GM12865 (cell line): ENCODE measurements around the gene SPEF2.

Experiments used
- DNase-seq: peaks from one replicate; pipeline ENCODE4 v3.0.0; 2010; ENCODE audit warnings: low read depth
- H3K4me3 ChIP-seq: 2 replicates; pipeline ENCODE4 v1.5.1; 2011; ENCODE audit warnings: mild to moderate bottlenecking, low read depth, low read length, control low read depth
- TF ChIP-seq, protein P1 (sequence below): IDR thresholded peaks from 2 replicates; pipeline ENCODE4 v1.5.1; 2011; ENCODE audit warnings: low read length, control low read depth, low read depth, inconsistent platforms; ENCODE audit not compliant: insufficient read depth; ENCODE audit errors: missing control alignments

SPEF2 gene

DNA sequence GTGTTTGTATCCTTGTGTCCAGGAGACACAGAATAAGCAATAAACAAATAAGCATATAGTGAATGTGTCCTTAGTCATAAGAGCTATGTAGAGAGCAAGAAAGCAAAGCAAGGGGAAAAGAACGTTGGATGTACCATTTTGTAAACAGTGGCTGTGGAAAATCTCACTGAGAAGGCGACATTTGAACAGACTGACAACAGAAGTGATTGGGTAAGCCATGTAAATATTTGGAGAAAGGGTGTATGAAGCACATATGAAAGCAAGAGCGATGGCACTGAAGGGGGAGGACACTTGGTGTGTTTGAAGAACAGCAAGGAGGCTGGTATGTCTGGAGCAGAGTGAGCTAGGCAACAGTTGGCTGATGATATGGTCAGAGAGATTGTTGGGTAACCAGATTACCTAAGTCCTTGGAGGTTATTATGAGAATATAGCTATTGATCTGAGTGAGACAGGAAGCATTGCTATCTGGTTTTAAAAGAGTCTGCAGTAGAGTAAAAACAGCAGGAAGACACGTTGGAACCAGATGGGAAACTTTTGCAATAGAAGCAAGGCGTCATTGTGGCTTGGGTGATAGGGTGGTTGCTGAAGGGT is 123.6 kb downstream of the SPEF2 start:
- no peak overlapping the region for H3K4me3 ChIP-seq
- no peak for DNase-seq
- TF ChIP-seq, protein P1, sequence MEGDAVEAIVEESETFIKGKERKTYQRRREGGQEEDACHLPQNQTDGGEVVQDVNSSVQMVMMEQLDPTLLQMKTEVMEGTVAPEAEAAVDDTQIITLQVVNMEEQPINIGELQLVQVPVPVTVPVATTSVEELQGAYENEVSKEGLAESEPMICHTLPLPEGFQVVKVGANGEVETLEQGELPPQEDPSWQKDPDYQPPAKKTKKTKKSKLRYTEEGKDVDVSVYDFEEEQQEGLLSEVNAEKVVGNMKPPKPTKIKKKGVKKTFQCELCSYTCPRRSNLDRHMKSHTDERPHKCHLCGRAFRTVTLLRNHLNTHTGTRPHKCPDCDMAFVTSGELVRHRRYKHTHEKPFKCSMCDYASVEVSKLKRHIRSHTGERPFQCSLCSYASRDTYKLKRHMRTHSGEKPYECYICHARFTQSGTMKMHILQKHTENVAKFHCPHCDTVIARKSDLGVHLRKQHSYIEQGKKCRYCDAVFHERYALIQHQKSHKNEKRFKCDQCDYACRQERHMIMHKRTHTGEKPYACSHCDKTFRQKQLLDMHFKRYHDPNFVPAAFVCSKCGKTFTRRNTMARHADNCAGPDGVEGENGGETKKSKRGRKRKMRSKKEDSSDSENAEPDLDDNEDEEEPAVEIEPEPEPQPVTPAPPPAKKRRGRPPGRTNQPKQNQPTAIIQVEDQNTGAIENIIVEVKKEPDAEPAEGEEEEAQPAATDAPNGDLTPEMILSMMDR, result no peak

DNA sequence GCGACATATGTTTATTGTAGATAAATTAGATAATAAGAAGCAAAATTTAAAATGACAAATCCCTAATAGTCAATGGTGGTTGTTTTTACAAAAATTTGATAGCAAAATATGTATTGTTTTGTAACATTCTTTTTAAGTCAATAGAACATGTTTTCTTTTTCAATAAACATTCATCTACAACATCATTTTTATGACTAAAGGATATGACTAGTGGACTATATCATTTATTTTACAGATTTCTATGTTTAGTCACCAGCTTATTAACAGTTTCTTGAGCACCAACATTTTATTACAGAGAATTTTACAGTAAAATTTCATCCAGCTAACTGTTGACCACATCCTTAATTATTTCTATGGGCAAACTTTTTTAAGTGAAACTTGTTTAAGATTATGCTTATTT is 124.3 kb downstream of the SPEF2 start:
- TF ChIP-seq, protein P1, result no peak
- DNase-seq, result no peak
- H3K4me3 ChIP-seq, result no peak overlapping the region

DNA sequence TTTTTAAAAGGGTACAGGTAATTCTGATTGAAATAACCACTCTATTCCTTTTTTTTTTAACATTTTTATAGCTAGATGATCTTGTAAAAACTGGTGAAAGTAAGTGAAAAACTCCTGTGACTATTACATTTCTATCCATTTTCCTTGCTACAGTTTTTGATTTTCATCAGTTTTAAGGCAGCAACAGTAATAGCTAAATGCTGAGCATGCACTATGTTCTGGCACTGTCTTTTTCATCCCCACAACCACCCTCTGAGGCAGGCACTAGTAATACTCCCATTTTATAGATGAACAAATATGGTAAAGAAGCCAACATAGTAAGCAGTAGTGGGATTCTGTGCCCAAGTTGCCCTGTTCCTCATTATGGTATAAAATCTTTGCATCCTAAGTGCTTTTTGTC is 126.0 kb downstream of the SPEF2 start:
- DNase-seq, result no peak
- TF ChIP-seq, protein P1, result no peak
- no peak overlapping the region for H3K4me3 ChIP-seq

DNA sequence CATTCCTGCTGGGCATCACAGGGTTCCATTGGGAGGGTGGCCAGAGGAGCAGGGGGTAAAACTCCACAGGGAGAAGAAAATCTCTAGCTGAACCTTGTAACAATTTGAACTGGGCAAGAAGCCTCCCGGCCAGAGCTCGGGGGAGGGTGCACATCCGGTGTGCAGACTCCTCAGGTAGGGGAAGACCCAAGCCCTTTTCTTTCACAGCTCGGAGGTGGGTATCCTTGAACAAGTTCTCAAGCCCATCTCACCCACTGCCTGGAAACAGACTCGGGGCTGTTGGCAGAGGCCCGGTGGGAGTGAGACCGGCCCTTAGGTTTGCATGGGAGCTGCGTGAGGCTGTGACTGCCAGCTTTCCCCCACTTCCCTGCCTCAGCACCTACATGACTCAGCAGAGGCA is 127.5 kb downstream of the SPEF2 start:
- TF ChIP-seq, protein P1, result no peak
- no peak overlapping the region for H3K4me3 ChIP-seq

DNA sequence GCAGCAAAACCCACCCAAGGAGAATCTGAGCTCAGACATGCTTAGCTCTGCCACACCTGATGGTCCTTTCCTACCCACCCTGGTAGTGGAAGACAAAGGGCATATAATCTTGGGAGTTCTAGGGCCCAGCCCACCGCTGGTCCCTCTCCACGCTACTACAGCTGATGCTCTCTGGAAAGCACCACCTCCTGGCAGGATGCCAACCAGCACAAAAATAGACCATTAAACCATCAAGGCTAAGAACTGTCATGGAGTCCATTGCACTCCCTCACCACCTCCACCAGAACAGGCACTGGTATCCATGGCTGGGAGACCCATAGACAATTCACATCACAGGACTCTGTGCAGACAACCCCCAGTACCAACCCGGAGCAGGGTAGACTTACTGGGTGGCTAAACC is 128.0 kb downstream of the SPEF2 start:
- no peak for DNase-seq
- TF ChIP-seq, protein P1, result no peak
- H3K4me3 ChIP-seq, result no peak overlapping the region

More for the DNA sequence above, 127.5 kb downstream of the SPEF2 start:
- DNase-seq, result no peak

DNA sequence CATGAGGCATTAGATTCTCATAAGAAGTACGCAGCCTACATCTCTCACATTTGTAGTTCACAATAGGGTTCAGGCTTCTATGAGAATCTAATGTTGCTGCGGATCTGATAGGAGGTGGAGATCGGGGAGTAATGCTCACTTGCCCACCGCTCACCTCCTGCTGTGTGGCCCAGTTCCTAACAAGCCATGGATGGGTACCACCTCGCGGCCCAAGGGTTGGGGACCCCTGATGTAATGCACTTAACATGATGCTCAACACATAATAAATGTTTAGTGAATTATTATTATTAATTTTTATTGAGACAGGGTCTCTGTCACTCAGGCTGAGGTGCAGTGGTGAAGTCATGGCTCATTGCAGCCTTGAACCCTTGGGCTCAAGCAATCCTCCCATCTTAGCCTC is 134.3 kb downstream of the SPEF2 start:
- no peak overlapping the region for H3K4me3 ChIP-seq
- TF ChIP-seq, protein P1, result no peak
- DNase-seq, result no peak

DNA sequence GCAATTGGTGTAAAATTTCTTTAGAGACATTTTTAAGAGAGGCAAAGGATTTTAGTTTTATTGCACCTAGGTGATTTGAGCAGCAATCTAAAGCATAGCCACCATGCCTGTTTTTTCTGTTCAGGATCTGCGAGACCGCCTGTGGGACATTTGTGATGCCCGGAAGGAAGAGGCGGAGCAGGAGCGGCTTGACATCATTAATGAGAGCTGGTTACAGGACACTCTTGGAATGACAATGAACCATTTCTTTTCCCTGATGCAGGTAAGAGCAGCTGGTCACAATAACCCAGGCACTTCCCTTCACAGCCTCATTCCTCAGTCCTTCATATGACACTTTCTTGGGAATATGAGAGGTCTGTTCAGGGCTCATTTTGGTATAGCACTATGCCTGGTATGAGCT is 135.8 kb downstream of the SPEF2 start:
- TF ChIP-seq, protein P1, result no peak
- no peak overlapping the region for H3K4me3 ChIP-seq
- DNase-seq, result no peak
